HepG2 (cell line): ENCODE measurements around the gene SLC6A5. TPM values are rescaled to one million over a fixed set of nuclear protein-coding genes. Genes with fewer than 3 reads are reported as not detected.

Experiments
- FOXP4 ChIP-seq: sonication (generic); formaldehyde crosslinking; IDR thresholded peaks from 2 replicates; pipeline ENCODE4 v1.4.0; 2020; ENCODE audit warnings: missing genetic modification reagents
- GPN1 ChIP-seq: sonication (generic); formaldehyde crosslinking; IDR thresholded peaks from 2 replicates; pipeline ENCODE4 v1.5.1; 2020; ENCODE audit warnings: missing genetic modification reagents, borderline replicate concordance
- NFATC3 ChIP-seq: sonication (generic); formaldehyde crosslinking; IDR thresholded peaks from 2 replicates; pipeline ENCODE4 v1.5.1; 2020; ENCODE audit warnings: mild to moderate bottlenecking, missing genetic modification reagents
- NR2F2 ChIP-seq: IDR thresholded peaks from 2 replicates; pipeline ENCODE4 v1.6.1; 2012; ENCODE audit warnings: low read depth, inconsistent platforms, borderline replicate concordance
- NRL ChIP-seq: sonication (generic); formaldehyde crosslinking; IDR thresholded peaks from 2 replicates; pipeline ENCODE4 v1.5.0; 2020; ENCODE audit warnings: missing genetic modification reagents, mild to moderate bottlenecking, moderate library complexity, borderline replicate concordance
- RBM22 ChIP-seq: fragments of 200-400 bp; formaldehyde crosslinking; optimal IDR thresholded peaks from 2 replicates; pipeline ENCODE3; 2017; ENCODE audit warnings: mild to moderate bottlenecking, low read length, moderate library complexity
- RNF2 ChIP-seq: fragments of 450-650 bp; conservative IDR thresholded peaks from 2 replicates; pipeline ENCODE4 v1.6.1; 2016; ENCODE audit warnings: low read depth
- SIX1 ChIP-seq: sonication (generic); formaldehyde crosslinking; IDR thresholded peaks from 2 replicates; pipeline ENCODE4 v1.4.0; 2020; ENCODE audit warnings: missing genetic modification reagents, borderline replicate concordance
- SP2 ChIP-seq: sonication (generic); formaldehyde crosslinking; IDR thresholded peaks from 2 replicates; pipeline ENCODE4 v1.5.1; 2020; ENCODE audit warnings: mild to moderate bottlenecking, missing genetic modification reagents
- TMF1 ChIP-seq: sonication (generic); formaldehyde crosslinking; IDR thresholded peaks from 2 replicates; pipeline ENCODE4 v1.8.1; 2022; ENCODE audit warnings: low read depth, missing genetic modification reagents
- XRCC5 ChIP-seq: fragments of 200-400 bp; formaldehyde crosslinking; optimal IDR thresholded peaks from 2 replicates; pipeline ENCODE3; 2017; ENCODE audit warnings: mild to moderate bottlenecking, low read length
- ZNF121 ChIP-seq: sonication (generic); formaldehyde crosslinking; IDR thresholded peaks from 2 replicates; pipeline ENCODE4 v1.5.0; 2020; ENCODE audit warnings: mild to moderate bottlenecking, missing genetic modification reagents
- ZNF260 ChIP-seq: sonication (generic); formaldehyde crosslinking; IDR thresholded peaks from 2 replicates; pipeline ENCODE4 v1.4.0; 2020; ENCODE audit warnings: missing genetic modification reagents, low read depth, mild to moderate bottlenecking, borderline replicate concordance
- ZNF263 ChIP-seq: sonication (generic); formaldehyde crosslinking; IDR thresholded peaks from 2 replicates; pipeline ENCODE4 v1.4.0; 2020; ENCODE audit warnings: missing genetic modification reagents
- ZNF558 ChIP-seq: sonication (generic); formaldehyde crosslinking; IDR thresholded peaks from 2 replicates; pipeline ENCODE4 v1.9.0; 2022; ENCODE audit warnings: mild to moderate bottlenecking, missing genetic modification reagents, borderline replicate concordance
- ZNF879 ChIP-seq: sonication (generic); formaldehyde crosslinking; IDR thresholded peaks from 2 replicates; pipeline ENCODE4 v1.8.1; 2023; ENCODE audit warnings: missing genetic modification reagents
- ZSCAN22 ChIP-seq: sonication (generic); formaldehyde crosslinking; IDR thresholded peaks from 2 replicates; pipeline ENCODE4 v1.4.0; 2020; ENCODE audit warnings: mild to moderate bottlenecking, missing genetic modification reagents
- ZXDC ChIP-seq: sonication (generic); formaldehyde crosslinking; IDR thresholded peaks from 2 replicates; pipeline ENCODE4 v1.5.0; 2020; ENCODE audit warnings: mild to moderate bottlenecking, missing genetic modification reagents
- polyA plus RNA-seq, 8 experiments: library from polyadenylated mRNA; depleted of rRNA in 3 of 8; stranded (reverse) in 7 of 8; unstranded in 1 of 8; fragments of >200 nt; fragmentation: Illumina TruSeq in 4 of 8; extraction: Trizol in 4 of 8; gene quantifications; 2 replicates each; pipeline versions ENCODE4 v1.2.1 to v1.2.3, GENCODE V29; 2011 to 2016; ENCODE audit warnings: low read depth in 4 of 8, missing spikeins in 1 of 8, mixed read lengths in 1 of 8; ENCODE audit not compliant: insufficient read depth in 1 of 8
- total RNA-seq, 5 experiments: library from RNA; depleted of rRNA; stranded (reverse); fragments of >200 nt; fragmentation: Illumina TruSeq; extraction: Trizol; gene quantifications; 2 replicates each; pipeline ENCODE4 v1.2.3, GENCODE V29; 2016; ENCODE audit warnings: low read depth in 1 of 5
- TF ChIP-seq, protein P1 (sequence below): sonication (generic); formaldehyde crosslinking; IDR thresholded peaks from 2 replicates; pipeline ENCODE4 v1.4.0; 2020; ENCODE audit warnings: missing genetic modification reagents
- TF ChIP-seq, protein P2 (sequence below): IDR thresholded peaks from 2 replicates; pipeline ENCODE4 v1.4.0; 2020; ENCODE audit warnings: mild to moderate bottlenecking, missing genetic modification reagents

The SLC6A5 gene
- total and polyA plus RNA-seq, 2 of the 13 experiments (the other 11 are each of a cell fraction or from before 2014, with no cell fraction given): not detected

DNA sequence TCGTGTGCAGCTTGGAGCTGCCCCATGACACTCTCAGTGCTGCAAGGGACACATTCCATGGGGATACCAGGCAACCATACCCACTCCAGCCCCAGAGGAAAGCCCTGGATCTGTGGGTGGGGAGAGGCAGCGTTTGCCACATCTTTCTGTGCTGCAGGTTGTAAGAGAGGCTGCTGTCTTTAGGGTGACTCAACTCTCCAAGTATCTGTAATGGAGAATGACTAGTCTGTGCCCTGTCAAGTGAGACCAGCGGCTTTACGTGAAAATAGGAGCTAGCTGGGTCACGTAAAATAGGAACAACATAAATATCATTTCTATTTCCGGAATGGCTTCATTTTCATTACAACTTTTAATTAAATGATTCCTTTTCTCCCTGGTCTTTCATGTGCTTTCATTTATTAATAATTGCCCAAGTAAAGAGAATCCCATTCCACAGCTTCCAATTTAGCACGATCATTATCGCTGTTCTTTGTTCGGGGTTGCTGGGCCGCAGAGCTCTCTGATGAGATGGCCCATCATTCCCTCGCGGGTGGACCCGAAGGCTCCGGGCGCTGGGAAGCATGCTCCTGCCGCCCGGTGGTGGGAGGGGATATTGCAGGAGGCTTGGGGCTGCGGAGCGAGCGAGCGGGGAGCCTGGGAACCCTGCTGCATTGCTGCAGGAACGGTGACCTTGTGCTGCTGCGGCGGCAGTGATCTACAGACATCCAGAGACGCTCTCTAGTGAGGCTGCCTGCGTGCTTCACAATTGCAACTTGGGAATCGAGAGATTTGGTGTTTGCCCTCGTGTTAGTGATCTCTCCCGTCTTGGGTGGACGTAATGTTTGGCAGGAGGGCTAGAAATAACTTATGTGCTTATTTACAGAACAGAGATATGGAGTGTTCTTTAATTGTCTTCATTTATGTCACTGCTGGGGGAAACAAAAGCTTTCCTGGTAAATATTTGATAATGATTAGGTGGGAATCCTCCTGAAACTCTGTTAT lies 10.6 kb downstream of the SLC6A5 start (continued):
- TF ChIP-seq, protein P1, sequence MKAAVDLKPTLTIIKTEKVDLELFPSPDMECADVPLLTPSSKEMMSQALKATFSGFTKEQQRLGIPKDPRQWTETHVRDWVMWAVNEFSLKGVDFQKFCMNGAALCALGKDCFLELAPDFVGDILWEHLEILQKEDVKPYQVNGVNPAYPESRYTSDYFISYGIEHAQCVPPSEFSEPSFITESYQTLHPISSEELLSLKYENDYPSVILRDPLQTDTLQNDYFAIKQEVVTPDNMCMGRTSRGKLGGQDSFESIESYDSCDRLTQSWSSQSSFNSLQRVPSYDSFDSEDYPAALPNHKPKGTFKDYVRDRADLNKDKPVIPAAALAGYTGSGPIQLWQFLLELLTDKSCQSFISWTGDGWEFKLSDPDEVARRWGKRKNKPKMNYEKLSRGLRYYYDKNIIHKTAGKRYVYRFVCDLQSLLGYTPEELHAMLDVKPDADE (CRISPR knock-in tag): no peak
- no peak for TF ChIP-seq ZXDC (CRISPR knock-in tag)
- no peak for TF ChIP-seq SIX1 (CRISPR knock-in tag)
- TF ChIP-seq ZNF263 (CRISPR knock-in tag): no peak
- no peak for TF ChIP-seq ZNF558
- no peak for TF ChIP-seq NR2F2
- TF ChIP-seq ZNF879 (CRISPR knock-in tag): no peak
- no peak for TF ChIP-seq ZNF121 (CRISPR knock-in tag)
- peak; percentile 43; the same call in 1 of the 2 replicates for TF ChIP-seq NRL (CRISPR knock-in tag)
- no peak for TF ChIP-seq RBM22
- no peak for TF ChIP-seq ZSCAN22 (CRISPR knock-in tag)
- no peak for TF ChIP-seq GPN1 (CRISPR knock-in tag)
- TF ChIP-seq ZNF260 (CRISPR knock-in tag): no peak
- no peak for TF ChIP-seq TMF1 (CRISPR knock-in tag)
- TF ChIP-seq RNF2: peak; percentile 50; the same call in 1 of the 2 replicates
- TF ChIP-seq FOXP4 (CRISPR knock-in tag): no peak
- TF ChIP-seq NFATC3 (CRISPR knock-in tag): no peak
- TF ChIP-seq, protein P2, sequence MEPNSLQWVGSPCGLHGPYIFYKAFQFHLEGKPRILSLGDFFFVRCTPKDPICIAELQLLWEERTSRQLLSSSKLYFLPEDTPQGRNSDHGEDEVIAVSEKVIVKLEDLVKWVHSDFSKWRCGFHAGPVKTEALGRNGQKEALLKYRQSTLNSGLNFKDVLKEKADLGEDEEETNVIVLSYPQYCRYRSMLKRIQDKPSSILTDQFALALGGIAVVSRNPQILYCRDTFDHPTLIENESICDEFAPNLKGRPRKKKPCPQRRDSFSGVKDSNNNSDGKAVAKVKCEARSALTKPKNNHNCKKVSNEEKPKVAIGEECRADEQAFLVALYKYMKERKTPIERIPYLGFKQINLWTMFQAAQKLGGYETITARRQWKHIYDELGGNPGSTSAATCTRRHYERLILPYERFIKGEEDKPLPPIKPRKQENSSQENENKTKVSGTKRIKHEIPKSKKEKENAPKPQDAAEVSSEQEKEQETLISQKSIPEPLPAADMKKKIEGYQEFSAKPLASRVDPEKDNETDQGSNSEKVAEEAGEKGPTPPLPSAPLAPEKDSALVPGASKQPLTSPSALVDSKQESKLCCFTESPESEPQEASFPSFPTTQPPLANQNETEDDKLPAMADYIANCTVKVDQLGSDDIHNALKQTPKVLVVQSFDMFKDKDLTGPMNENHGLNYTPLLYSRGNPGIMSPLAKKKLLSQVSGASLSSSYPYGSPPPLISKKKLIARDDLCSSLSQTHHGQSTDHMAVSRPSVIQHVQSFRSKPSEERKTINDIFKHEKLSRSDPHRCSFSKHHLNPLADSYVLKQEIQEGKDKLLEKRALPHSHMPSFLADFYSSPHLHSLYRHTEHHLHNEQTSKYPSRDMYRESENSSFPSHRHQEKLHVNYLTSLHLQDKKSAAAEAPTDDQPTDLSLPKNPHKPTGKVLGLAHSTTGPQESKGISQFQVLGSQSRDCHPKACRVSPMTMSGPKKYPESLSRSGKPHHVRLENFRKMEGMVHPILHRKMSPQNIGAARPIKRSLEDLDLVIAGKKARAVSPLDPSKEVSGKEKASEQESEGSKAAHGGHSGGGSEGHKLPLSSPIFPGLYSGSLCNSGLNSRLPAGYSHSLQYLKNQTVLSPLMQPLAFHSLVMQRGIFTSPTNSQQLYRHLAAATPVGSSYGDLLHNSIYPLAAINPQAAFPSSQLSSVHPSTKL: peak; percentile 55
- no peak for TF ChIP-seq SP2 (CRISPR knock-in tag)
- TF ChIP-seq XRCC5: peak; percentile 85
